Measurements from ENCODE around the gene LAMP2. TPM values are rescaled to one million over a fixed set of nuclear protein-coding genes. Genes with fewer than 3 reads are reported as not detected.
A peak's percentile ranks its signal among the peaks of the same experiment; 100 is the strongest.

The LAMP2 gene
- total and polyA plus RNA-seq, 4 experiments from 2014 or later: 44.2 to 155 (median 64.4) TPM

- Histone ChIP-seq H3K27me3 (ENCODE audit: insufficient read depth, low read length) (no peaks in the 10 kb centered on the region), H3K4me1 (ENCODE audit: insufficient read depth, low read length) (no peaks in the 10 kb centered on the region), H3K9me3 (ENCODE audit: control insufficient read depth in 1 of 2, low read length in 2 of 2) (peaks cover 0 to 5% of the 10 kb centered on the region in 2 donors), H3K36me3 (ENCODE audit: insufficient read depth, low read length) (no peaks in the 10 kb centered on the region), H3K4me3 (ENCODE audit: low read length in 2 of 2) (no peak overlapping the region), H3K27ac (ENCODE audit: low read depth, low read length) (no peak overlapping the region)
- ChIA-PET CTCF (ENCODE audit: partially characterized antibody) (no interaction called here), POLR2A (ENCODE audit: partially characterized antibody) (no interaction called here)
- peaks cover 0 to 2% of the 10 kb centered on the region in 2 donors for H3K27me3 Mint-ChIP-seq
- H3K4me1 Mint-ChIP-seq: no peaks in the 10 kb centered on the region
- DNase-seq: no peak
- H3K4me3 Mint-ChIP-seq: no peak overlapping the region
- intact Hi-C loops (cut with micrococcal nuclease): no loop called here
- H3K27ac Mint-ChIP-seq: no peak overlapping the region
- peaks cover 0 to 14% (median 6%) of the 10 kb centered on the region in 8 donors for H3K9me3 Mint-ChIP-seq
- no peaks in the 10 kb centered on the region for H3K36me3 Mint-ChIP-seq
Observed at GRCh38 chrX:120406638-120407037, 62.5 kb downstream of the LAMP2 start.

GRCh38 chrX:120402369-120402768 lies 66.7 kb downstream of the LAMP2 start:
- Mint-ChIP-seq H3K36me3 (no peaks in the 10 kb centered on the region), H3K9me3 (peaks cover 0 to 2% (median 0%) of the 10 kb centered on the region in 8 donors), H3K4me3 (no peak overlapping the region), H3K27ac (no peak overlapping the region), H3K27me3 (no peaks in the 10 kb centered on the region), H3K4me1 (no peaks in the 10 kb centered on the region)
- no peak for DNase-seq
- no peaks in the 10 kb centered on the region for H3K27me3 ChIP-seq (ENCODE audit: insufficient read depth, low read length)
- ChIA-PET POLR2A (ENCODE audit: partially characterized antibody) (no interaction called here), CTCF (ENCODE audit: partially characterized antibody) (no interaction called here)
- no peaks in the 10 kb centered on the region for H3K36me3 ChIP-seq (ENCODE audit: insufficient read depth, low read length)
- H3K27ac ChIP-seq (ENCODE audit: low read depth, low read length): no peak overlapping the region
- peaks cover 0 to 5% of the 10 kb centered on the region in 2 donors for H3K9me3 ChIP-seq (ENCODE audit: control insufficient read depth in 1 of 2, low read length in 2 of 2)
- no peaks in the 10 kb centered on the region for H3K4me1 ChIP-seq (ENCODE audit: insufficient read depth, low read length)
- H3K4me3 ChIP-seq (ENCODE audit: low read length in 2 of 2): no peak overlapping the region
- intact Hi-C loops (cut with micrococcal nuclease): no loop called here

- H3K27ac ChIP-seq (ENCODE audit: low read depth, low read length): no peak overlapping the region
- POLR2A ChIA-PET (ENCODE audit: partially characterized antibody): no interaction called here
- no peak for DNase-seq
- CTCF ChIA-PET (ENCODE audit: partially characterized antibody): no interaction called here
- no peak overlapping the region for H3K4me3 Mint-ChIP-seq
- H3K9me3 Mint-ChIP-seq: peaks cover 0 to 2% (median 0%) of the 10 kb centered on the region in 8 donors
- H3K27me3 Mint-ChIP-seq: no peaks in the 10 kb centered on the region
- H3K36me3 ChIP-seq (ENCODE audit: insufficient read depth, low read length): no peaks in the 10 kb centered on the region
- H3K27ac Mint-ChIP-seq: no peak overlapping the region
- peaks cover 0 to 5% of the 10 kb centered on the region in 2 donors for H3K9me3 ChIP-seq (ENCODE audit: control insufficient read depth in 1 of 2, low read length in 2 of 2)
- no peaks in the 10 kb centered on the region for H3K4me1 ChIP-seq (ENCODE audit: insufficient read depth, low read length)
- no peaks in the 10 kb centered on the region for H3K4me1 Mint-ChIP-seq
- H3K36me3 Mint-ChIP-seq: no peaks in the 10 kb centered on the region
- H3K4me3 ChIP-seq (ENCODE audit: low read length in 2 of 2): no peak overlapping the region
- intact Hi-C loops (cut with micrococcal nuclease): no loop called here
- no peaks in the 10 kb centered on the region for H3K27me3 ChIP-seq (ENCODE audit: insufficient read depth, low read length)
Observed at GRCh38 chrX:120401301-120401700, 67.8 kb downstream of the LAMP2 start.

- ChIA-PET CTCF (ENCODE audit: partially characterized antibody) (interaction anchor here (0.7 to 3.2 kb wide), 11 partner anchors 15 to 99 kb away, joined by 3 to 43 read pairs (median 3); no protein-coding TSS in a partner anchor), POLR2A (ENCODE audit: partially characterized antibody) (no interaction called here)
- Mint-ChIP-seq H3K9me3 (no peaks in the 10 kb centered on the region), H3K27me3 (peaks cover 0 to 1% of the 10 kb centered on the region in 2 donors), H3K4me1 (peaks cover 0 to 7% (median 4%) of the 10 kb centered on the region in 4 donors), H3K4me3 (no peak overlapping the region), H3K36me3 (no peaks in the 10 kb centered on the region), H3K27ac (no peak overlapping the region)
- Histone ChIP-seq H3K4me3 (ENCODE audit: low read length in 2 of 2) (no peak overlapping the region), H3K36me3 (ENCODE audit: insufficient read depth, low read length) (no peaks in the 10 kb centered on the region), H3K27ac (ENCODE audit: low read depth, low read length) (no peak overlapping the region), H3K4me1 (ENCODE audit: insufficient read depth, low read length) (no peaks in the 10 kb centered on the region), H3K9me3 (ENCODE audit: control insufficient read depth in 1 of 2, low read length in 2 of 2) (no peaks in the 10 kb centered on the region), H3K27me3 (ENCODE audit: insufficient read depth, low read length) (no peaks in the 10 kb centered on the region)
- DNase-seq: peak; percentile 39 to 54 (median 47)
- intact Hi-C loops (cut with micrococcal nuclease): loop anchor here (1.0 to 2.0 kb wide), 3 partner anchors 39 to 95 kb away; no protein-coding TSS in a partner anchor
Observed at GRCh38 chrX:120380699-120381098, 88.4 kb downstream of the LAMP2 start.

- Mint-ChIP-seq H3K36me3 (no peaks in the 10 kb centered on the region), H3K27ac (no peak overlapping the region), H3K4me1 (peaks cover 0 to 7% (median 4%) of the 10 kb centered on the region in 4 donors), H3K27me3 (peaks cover 0 to 1% of the 10 kb centered on the region in 2 donors), H3K9me3 (no peaks in the 10 kb centered on the region), H3K4me3 (no peak overlapping the region)
- ChIA-PET CTCF (ENCODE audit: partially characterized antibody) (interaction anchor here (0.7 to 3.2 kb wide), 5 partner anchors 17 to 98 kb away, joined by 3 to 43 read pairs (median 3); no protein-coding TSS in a partner anchor), POLR2A (ENCODE audit: partially characterized antibody) (no interaction called here)
- Histone ChIP-seq H3K27me3 (ENCODE audit: insufficient read depth, low read length) (no peaks in the 10 kb centered on the region), H3K9me3 (ENCODE audit: control insufficient read depth in 1 of 2, low read length in 2 of 2) (no peaks in the 10 kb centered on the region), H3K4me1 (ENCODE audit: insufficient read depth, low read length) (no peaks in the 10 kb centered on the region), H3K27ac (ENCODE audit: low read depth, low read length) (no peak overlapping the region), H3K4me3 (ENCODE audit: low read length in 2 of 2) (no peak overlapping the region), H3K36me3 (ENCODE audit: insufficient read depth, low read length) (no peaks in the 10 kb centered on the region)
- intact Hi-C loops (cut with micrococcal nuclease): loop anchor here (1.0 to 2.0 kb wide), 3 partner anchors 39 to 95 kb away; no protein-coding TSS in a partner anchor
- no peak for DNase-seq
Observed at GRCh38 chrX:120379937-120380681, 89.0 kb downstream of the LAMP2 start.

GRCh38 chrX:120378570-120378969 lies 90.5 kb downstream of the LAMP2 start:
- no peaks in the 10 kb centered on the region for H3K27me3 ChIP-seq (ENCODE audit: insufficient read depth, low read length)
- H3K27ac Mint-ChIP-seq: no peak overlapping the region
- H3K4me3 Mint-ChIP-seq: no peak overlapping the region
- H3K9me3 ChIP-seq (ENCODE audit: control insufficient read depth in 1 of 2, low read length in 2 of 2): no peaks in the 10 kb centered on the region
- no peak for DNase-seq
- intact Hi-C loops (cut with micrococcal nuclease): no loop called here
- H3K4me1 ChIP-seq (ENCODE audit: insufficient read depth, low read length): no peaks in the 10 kb centered on the region
- no peak overlapping the region for H3K27ac ChIP-seq (ENCODE audit: low read depth, low read length)
- CTCF ChIA-PET (ENCODE audit: partially characterized antibody): interaction anchor here (1.1 to 3.6 kb wide), 3 partner anchors 16 to 77 kb away, joined by 3 to 12 read pairs (median 8); no protein-coding TSS in a partner anchor
- H3K4me3 ChIP-seq (ENCODE audit: low read length in 2 of 2): no peak overlapping the region
- H3K4me1 Mint-ChIP-seq: peaks cover 0 to 7% (median 4%) of the 10 kb centered on the region in 4 donors
- POLR2A ChIA-PET (ENCODE audit: partially characterized antibody): interaction anchor here (0.5 kb wide), 1 partner anchor 96 kb away, joined by 3 read pairs; no protein-coding TSS in a partner anchor
- H3K36me3 ChIP-seq (ENCODE audit: insufficient read depth, low read length): no peaks in the 10 kb centered on the region
- H3K9me3 Mint-ChIP-seq: no peaks in the 10 kb centered on the region
- no peaks in the 10 kb centered on the region for H3K36me3 Mint-ChIP-seq
- H3K27me3 Mint-ChIP-seq: no peaks in the 10 kb centered on the region
